Measurements from ENCODE around the gene WNT11.

DNA sequence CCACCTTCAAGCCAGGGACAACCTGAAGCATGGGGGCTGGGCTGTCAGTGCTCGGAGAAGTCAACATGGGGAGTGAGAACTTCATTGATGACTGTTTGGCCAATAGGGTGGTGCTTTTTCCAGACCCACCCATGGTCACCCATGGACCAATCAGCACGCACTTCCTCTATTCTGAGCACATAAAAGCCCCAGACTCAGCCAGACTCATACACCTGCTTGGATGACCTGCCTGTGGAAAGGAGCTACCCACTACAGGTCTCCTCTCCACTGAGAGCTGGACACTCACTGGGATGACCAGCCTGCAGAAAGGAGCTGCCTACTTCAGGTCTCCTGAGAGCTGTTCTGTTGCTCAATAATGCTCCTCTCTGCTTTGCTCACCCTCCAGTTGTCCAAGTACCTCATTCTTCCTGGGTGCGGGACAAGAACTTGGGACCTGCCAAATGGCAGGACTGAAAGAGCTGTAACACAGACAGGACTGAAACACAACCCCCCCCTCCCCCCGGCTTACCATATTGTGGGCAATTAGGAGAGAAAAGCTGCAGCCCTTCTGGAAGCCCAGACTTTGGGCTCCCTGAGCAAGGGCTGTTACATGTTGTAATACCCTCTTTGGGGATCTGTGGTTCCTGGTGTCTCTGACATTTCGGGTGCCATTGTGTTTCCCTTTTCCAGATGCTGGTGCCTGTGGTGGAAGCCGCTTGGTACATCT, 44.4 kb upstream of the WNT11 start:
- TF ChIP-seq, protein P1, sequence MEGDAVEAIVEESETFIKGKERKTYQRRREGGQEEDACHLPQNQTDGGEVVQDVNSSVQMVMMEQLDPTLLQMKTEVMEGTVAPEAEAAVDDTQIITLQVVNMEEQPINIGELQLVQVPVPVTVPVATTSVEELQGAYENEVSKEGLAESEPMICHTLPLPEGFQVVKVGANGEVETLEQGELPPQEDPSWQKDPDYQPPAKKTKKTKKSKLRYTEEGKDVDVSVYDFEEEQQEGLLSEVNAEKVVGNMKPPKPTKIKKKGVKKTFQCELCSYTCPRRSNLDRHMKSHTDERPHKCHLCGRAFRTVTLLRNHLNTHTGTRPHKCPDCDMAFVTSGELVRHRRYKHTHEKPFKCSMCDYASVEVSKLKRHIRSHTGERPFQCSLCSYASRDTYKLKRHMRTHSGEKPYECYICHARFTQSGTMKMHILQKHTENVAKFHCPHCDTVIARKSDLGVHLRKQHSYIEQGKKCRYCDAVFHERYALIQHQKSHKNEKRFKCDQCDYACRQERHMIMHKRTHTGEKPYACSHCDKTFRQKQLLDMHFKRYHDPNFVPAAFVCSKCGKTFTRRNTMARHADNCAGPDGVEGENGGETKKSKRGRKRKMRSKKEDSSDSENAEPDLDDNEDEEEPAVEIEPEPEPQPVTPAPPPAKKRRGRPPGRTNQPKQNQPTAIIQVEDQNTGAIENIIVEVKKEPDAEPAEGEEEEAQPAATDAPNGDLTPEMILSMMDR (IDR thresholded peaks at IDR 0.05; ENCODE audit: low read depth, low read length, poor library complexity, severe bottlenecking) = no peak
- no peak for TF ChIP-seq EZH2phosphoT487 (IDR thresholded peaks at IDR 0.05; ENCODE audit: borderline replicate concordance, low read length)

Data from DOHH2 (cell line).